ENCODE data around the gene EFNB3.
A peak's percentile ranks its signal among the peaks of the same experiment; 100 is the strongest.

Gene EFNB3

GRCh38 chr17:7712111-7712771 is 7.2 kb downstream of the EFNB3 start:
- no peak for TF ChIP-seq CTCF (IDR thresholded peaks at IDR 0.05; ENCODE audit: borderline replicate concordance, control extremely low read depth, extremely low read depth, insufficient read depth, missing control alignments)
- no peak for DNase-seq (ENCODE audit: low spot score)
- in situ Hi-C loops (cut with MboI; ENCODE audit: low sequenced_read_pairs, unreplicated experiment) = no loop called here

DNA sequence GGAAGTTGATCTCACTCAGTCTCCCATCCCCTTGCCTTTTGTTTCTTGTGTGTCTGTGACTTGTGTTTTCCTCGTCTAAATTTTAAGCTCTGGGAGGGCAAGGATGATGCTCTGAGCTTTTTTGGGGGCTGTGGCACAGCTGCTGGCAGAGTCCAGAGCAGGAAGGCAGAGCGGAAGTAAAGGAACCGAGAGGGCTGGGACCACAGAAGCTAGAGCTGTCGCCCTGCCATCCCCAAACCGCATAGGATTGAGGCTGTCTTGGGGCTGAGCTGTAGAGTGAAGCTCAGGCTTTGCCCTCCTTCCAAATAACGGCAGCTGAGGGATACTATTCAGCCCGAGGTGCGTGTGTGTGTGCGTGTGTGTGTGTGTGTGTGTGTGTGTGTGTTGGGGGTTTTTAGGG is 8.8 kb downstream of the EFNB3 start:
- TF ChIP-seq CTCF (IDR thresholded peaks at IDR 0.05; ENCODE audit: borderline replicate concordance, control extremely low read depth, extremely low read depth, insufficient read depth, missing control alignments) = no peak
- in situ Hi-C loops (cut with MboI; ENCODE audit: low sequenced_read_pairs, unreplicated experiment) = no loop called here
- no peak for DNase-seq (ENCODE audit: low spot score)

DNA sequence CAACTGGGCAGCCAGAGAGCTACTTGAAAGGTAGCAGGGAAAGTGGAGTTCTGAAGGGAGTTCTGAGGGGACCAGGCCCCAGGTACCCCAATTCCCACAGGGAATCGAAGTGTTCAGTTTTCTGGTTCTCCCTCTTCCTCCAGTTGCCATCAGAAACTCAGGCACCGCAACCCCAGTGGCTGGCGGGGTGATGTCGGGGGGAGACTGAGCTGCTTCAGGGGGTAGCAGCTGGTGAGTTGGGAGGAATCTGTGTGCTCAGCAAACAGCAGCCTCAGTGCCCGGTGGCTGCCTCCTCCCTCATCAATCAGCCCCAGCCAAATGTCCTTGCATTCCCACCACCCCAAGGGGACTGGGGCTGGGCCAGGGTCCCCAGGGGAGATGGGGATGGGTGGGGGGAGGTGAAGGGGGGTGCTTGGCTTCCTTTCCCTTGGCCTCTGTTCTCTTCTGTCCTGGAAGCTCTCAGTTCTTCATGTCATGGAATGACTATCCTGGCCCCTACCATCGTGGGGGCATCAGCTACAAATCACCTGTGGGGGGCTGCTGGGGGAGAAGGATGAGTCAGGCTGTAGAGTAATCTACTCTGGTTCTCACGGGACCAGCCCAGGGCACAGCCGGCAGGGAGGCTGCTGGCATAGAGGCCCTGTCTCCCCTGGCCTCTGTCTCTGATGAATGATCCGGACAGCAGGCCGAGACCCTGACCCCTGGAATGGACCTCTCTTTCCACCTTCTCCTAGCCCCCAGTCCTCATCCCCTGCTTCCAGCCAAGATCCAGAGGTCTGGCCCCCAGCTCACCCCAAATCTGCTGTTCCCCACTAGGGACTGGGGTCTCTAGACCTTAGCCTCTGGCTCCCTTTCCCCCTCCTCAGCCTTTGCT is 10.0 kb downstream of the EFNB3 start:
- in situ Hi-C loops (cut with MboI; ENCODE audit: low sequenced_read_pairs, unreplicated experiment) = no loop called here
- no peak for TF ChIP-seq CTCF (IDR thresholded peaks at IDR 0.05; ENCODE audit: borderline replicate concordance, control extremely low read depth, extremely low read depth, insufficient read depth, missing control alignments)
- DNase-seq (ENCODE audit: low spot score) = no peak

- in situ Hi-C loops (cut with MboI; ENCODE audit: low sequenced_read_pairs, unreplicated experiment) = no loop called here
- no peak for DNase-seq (ENCODE audit: low spot score)
- no peak for TF ChIP-seq CTCF (IDR thresholded peaks at IDR 0.05; ENCODE audit: borderline replicate concordance, control extremely low read depth, extremely low read depth, insufficient read depth, missing control alignments)
These were observed 11.2 kb downstream of the EFNB3 start for GRCh38 chr17:7715936-7716886.

DNA sequence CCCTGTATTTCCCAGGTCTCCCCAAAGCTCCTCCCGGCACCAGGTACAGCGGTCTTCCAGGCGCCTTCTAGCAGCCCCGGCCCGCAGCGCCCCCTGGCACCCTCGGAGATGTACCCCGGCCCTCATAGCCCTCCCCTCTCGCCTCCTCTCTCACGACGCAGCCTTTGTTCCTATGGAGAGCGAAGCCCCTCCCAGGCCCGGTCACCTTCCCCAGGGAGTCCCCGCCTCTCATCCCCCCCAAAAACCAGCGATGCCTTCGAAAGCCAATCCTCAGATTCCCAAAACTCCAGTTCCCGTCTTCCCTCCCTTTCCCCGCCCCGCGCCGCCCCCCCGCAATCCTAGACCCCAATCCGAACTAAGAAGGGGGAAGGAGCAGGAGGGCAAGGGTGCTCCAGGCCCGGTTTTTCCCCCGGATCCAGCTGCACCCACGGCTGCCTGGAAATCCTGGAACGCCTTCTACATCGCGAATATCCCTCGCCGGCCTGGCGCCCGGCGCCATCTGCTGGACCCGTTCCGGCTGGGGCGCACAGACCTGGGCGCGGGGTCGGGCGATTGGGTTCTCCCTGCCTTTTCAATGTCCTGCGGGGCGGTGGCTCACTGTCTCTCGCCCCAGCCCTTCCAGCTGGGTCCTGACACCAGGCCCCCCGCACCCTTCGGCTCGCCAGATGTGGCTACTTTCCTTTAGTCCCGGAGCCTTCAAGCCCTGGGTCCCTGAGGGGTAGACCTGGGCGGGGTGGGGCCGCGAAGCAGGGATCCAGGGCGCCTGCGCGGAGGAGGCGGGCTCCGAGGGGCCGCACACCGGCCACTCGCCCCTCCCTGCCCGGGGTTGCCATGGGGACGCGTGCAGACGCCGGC is 12.1 kb downstream of the EFNB3 start, which contains the start of gene DNAH2:
TSS of gene DNAH2 (plus strand) at position 844 of the 855 bp plus-strand sequence. CDS start 1,991 bp downstream, outside the sequence.
- DNase-seq (ENCODE audit: low spot score) = peak; percentile 85

More for the DNA sequence above, 12.1 kb downstream of the EFNB3 start, which contains the start of gene DNAH2:
- in situ Hi-C loops (cut with MboI; ENCODE audit: low sequenced_read_pairs, unreplicated experiment) = no loop called here
- peak; percentile 47 for TF ChIP-seq CTCF (IDR thresholded peaks at IDR 0.05; ENCODE audit: borderline replicate concordance, control extremely low read depth, extremely low read depth, insufficient read depth, missing control alignments)
